Endothelial cell (in vitro differentiated cells): ENCODE data around the gene FGF16. TPM values are rescaled to one million over a fixed set of nuclear protein-coding genes. Genes with fewer than 3 reads are reported as not detected.
A peak's percentile ranks its signal among the peaks of the same experiment; 100 is the strongest.
"Not testable (repeated sequence)": the region's sequence is repeated elsewhere in the genome, so short reads cannot be mapped to it uniquely, and the experiment has no call there.

Source experiments
- DNase-seq: peaks from one replicate; pipeline ENCODE4 v3.0.0; 2021; ENCODE audit warnings: low spot score
- H3K27ac Mint-ChIP-seq: one replicate; pipeline ENCODE4 v1.8.0; 2021; ENCODE audit warnings: mixed read lengths, inconsistent platforms; ENCODE audit not compliant: unreplicated experiment
- H3K27me3 Mint-ChIP-seq: one replicate; pipeline ENCODE4 v1.8.0; 2021; ENCODE audit warnings: mild to moderate bottlenecking, moderate library complexity, mixed read lengths, inconsistent platforms; ENCODE audit not compliant: unreplicated experiment
- H3K36me3 Mint-ChIP-seq: one replicate; pipeline ENCODE4 v1.8.0; 2021; ENCODE audit warnings: mild to moderate bottlenecking, low read depth, mixed read lengths, inconsistent platforms; ENCODE audit not compliant: unreplicated experiment
- H3K4me1 Mint-ChIP-seq: one replicate; pipeline ENCODE4 v1.8.0; 2021; ENCODE audit warnings: mild to moderate bottlenecking, mixed read lengths, inconsistent platforms; ENCODE audit not compliant: unreplicated experiment
- H3K4me3 Mint-ChIP-seq: one replicate; pipeline ENCODE4 v1.8.0; 2021; ENCODE audit warnings: mild to moderate bottlenecking, mixed read lengths, inconsistent platforms; ENCODE audit not compliant: unreplicated experiment
- H3K9me3 Mint-ChIP-seq: one replicate; pipeline ENCODE4 v1.8.0; 2021; ENCODE audit warnings: mixed read lengths, inconsistent platforms; ENCODE audit not compliant: unreplicated experiment
- long read RNA-seq: library from polyadenylated mRNA; unstranded; transcript quantifications from one replicate; pipeline ENCODE4 v2.0.0, GENCODE V29; 2020; ENCODE audit not compliant: unreplicated experiment
- total RNA-seq: library from RNA; stranded (reverse); fragmentation: NEBNext Ultra II Directional; extraction: Animal tissue kit (Norgen Biotek cat#: 25700); gene quantifications from one replicate; pipeline ENCODE4 v1.2.1, GENCODE V29; 2021; ENCODE audit not compliant: unreplicated experiment
- TF ChIP-seq, protein P1 (sequence below): fragments of 200-600 bp; sonication (generic); IDR thresholded peaks from one replicate; pipeline ENCODE4 v1.5.0; 2021; ENCODE audit warnings: antibody characterized with exemption; ENCODE audit not compliant: unreplicated experiment

Gene FGF16
- 2.1 TPM for total RNA-seq
- long read RNA-seq: 0 reads

DNA sequence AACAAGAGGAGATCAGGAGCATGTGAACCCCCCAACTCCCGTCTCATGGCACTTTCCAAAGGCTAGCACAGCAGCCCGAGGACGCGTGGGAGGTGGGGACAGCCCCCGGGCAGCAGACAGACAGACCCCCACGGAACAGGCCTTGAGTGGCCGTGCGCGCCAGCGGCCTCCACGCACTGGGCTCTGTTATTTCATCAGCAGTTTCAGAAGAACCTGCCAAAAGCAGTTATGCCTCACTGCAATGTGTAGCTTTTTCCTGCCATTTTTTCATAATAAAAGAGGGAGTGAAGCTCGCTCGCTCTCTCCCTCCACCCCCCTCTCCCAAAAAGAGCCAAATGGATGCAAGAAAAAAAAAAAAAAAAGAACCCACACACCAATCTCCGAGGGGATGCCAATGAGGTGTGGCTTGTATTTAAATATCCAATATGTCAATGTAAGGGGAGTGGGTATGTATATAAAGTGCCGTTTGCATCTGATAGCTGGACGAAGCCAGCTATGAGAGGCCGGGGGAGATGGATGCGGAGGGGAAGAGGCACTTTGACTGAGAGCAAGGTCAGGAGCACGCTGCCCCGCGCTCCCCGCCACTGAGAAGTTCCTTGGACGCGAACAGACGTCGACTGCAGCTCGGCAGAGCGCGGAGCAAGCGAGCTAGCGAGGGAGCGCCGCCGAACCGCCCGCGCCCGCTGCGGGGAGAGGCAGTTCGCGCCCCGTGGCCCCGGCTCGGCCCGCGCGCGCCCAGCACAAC, at the start of gene FGF16:
Gene FGF16 (plus strand): TSS at position 482 of the 745 bp plus-strand sequence. CDS start 286 bp downstream, outside the sequence.
- peak within 1 kb of the TSS; percentile 86 for H3K4me3 Mint-ChIP-seq
- peaks cover 29% of the 10 kb centered on the region for H3K4me1 Mint-ChIP-seq
- TF ChIP-seq, protein P1, sequence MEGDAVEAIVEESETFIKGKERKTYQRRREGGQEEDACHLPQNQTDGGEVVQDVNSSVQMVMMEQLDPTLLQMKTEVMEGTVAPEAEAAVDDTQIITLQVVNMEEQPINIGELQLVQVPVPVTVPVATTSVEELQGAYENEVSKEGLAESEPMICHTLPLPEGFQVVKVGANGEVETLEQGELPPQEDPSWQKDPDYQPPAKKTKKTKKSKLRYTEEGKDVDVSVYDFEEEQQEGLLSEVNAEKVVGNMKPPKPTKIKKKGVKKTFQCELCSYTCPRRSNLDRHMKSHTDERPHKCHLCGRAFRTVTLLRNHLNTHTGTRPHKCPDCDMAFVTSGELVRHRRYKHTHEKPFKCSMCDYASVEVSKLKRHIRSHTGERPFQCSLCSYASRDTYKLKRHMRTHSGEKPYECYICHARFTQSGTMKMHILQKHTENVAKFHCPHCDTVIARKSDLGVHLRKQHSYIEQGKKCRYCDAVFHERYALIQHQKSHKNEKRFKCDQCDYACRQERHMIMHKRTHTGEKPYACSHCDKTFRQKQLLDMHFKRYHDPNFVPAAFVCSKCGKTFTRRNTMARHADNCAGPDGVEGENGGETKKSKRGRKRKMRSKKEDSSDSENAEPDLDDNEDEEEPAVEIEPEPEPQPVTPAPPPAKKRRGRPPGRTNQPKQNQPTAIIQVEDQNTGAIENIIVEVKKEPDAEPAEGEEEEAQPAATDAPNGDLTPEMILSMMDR: no peak
- peaks cover 3% of the 10 kb centered on the region for H3K27me3 Mint-ChIP-seq
- H3K9me3 Mint-ChIP-seq: no peaks in the 10 kb centered on the region
- peak; percentile 16 for DNase-seq
- no peaks in the 10 kb centered on the region for H3K36me3 Mint-ChIP-seq
- no peak within 1 kb of the TSS for H3K27ac Mint-ChIP-seq

DNA sequence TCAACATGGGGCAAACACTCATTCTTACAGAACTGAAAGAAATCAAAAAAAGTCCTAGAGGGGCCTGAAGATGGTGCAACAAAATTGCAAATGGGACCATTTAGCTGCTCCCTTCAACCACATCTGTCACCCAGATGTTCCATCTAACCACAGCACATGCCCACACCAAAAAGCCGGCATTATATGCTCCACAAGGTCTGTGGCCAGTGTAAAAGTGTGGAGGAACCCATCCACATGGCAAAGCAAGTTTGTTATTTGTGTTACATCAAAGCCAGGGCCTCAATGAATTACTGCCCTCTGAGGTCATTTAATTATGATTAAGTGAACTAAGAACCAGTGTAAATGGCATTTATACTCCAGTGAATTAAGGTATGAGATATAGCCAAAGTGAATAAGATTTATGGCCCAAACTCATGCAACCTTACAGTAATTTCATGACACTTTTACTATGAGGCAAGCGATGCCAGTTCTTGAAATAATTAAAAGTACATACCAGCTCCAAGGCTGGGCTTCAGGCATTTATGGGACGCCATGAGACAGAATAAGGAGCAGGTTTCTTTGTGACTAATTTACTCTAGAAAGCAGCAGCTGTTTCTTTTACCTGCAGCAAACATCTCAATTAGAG, 48.7 kb upstream of the FGF16 start:
- H3K4me3 Mint-ChIP-seq: no peak overlapping the region
- H3K36me3 Mint-ChIP-seq: no peaks in the 10 kb centered on the region
- no peaks in the 10 kb centered on the region for H3K9me3 Mint-ChIP-seq
- DNase-seq: no peak
- no peak overlapping the region for H3K27ac Mint-ChIP-seq
- TF ChIP-seq, protein P1: no peak
- no peaks in the 10 kb centered on the region for H3K4me1 Mint-ChIP-seq
- H3K27me3 Mint-ChIP-seq: no peaks in the 10 kb centered on the region

DNA sequence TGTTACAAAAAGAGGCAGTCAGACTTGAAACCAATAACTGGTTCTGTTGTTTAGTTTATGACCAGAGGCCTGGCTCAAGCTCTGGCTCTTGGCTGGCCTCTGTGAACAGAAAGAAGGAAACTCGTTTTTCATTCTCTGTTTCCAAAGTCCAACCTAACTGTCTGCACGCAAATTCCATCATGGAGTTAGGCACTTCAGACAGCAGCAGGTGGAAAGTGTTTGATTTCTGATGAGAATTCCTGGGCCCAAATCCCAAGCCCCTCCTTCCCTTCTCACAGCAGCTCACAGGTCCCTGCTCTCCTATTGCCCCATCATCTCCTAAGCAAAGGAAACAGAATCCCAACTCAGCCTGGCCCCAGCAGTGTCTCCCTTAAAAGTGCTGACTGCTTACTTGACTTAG, 42.8 kb upstream of the FGF16 start:
- Mint-ChIP-seq H3K4me3 (no peak overlapping the region), H3K9me3 (no peaks in the 10 kb centered on the region), H3K4me1 (no peaks in the 10 kb centered on the region), H3K36me3 (no peaks in the 10 kb centered on the region), H3K27me3 (peaks cover 3% of the 10 kb centered on the region), H3K27ac (no peak overlapping the region)
- TF ChIP-seq, protein P1: no peak
- no peak for DNase-seq

DNA sequence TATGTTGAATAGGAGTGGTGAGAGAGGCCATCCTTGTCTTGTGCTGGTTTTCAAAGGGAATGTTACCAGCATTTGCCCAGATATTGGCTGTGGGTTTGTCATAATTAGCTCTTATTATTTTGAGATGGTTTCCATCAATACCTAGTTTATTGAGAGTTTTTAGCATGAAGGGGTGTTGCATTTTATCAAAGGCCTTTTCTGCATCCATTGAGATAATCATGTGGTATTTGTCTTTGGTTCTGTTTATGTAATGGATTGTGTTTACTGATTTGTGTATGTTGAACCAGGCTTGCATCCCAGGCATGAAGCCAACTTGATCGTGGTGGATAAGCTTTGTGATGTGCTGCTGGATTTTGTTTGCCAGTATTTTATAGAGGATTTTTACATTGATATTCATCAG, 39.4 kb upstream of the FGF16 start:
- not testable (repeated sequence) for H3K27ac Mint-ChIP-seq, H3K27me3 Mint-ChIP-seq, H3K9me3 Mint-ChIP-seq, H3K4me1 Mint-ChIP-seq, H3K36me3 Mint-ChIP-seq, DNase-seq, H3K4me3 Mint-ChIP-seq

DNA sequence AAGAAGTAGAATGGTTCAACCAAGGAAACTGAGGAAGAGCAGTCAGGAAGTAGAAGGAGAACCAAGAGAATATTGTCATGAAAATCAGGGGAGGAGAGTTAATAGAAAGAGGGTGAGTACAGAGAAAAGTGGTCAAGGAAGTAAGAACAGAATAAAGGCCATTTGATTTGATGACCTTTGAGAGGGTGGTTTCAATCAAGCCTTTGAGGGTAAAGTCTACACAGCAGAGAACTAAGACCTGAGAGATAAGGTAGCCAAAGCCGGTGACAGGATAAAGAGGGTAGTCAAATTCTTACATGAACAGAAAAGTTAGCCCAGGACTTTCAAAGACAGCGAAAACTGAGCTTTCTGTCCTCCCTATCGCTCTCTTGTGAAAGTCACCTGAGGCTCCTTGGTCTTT, 34.6 kb upstream of the FGF16 start:
- Mint-ChIP-seq H3K36me3 (no peaks in the 10 kb centered on the region), H3K27me3 (peaks cover 4% of the 10 kb centered on the region), H3K4me3 (no peak overlapping the region), H3K4me1 (peaks cover 5% of the 10 kb centered on the region), H3K9me3 (no peaks in the 10 kb centered on the region), H3K27ac (no peak overlapping the region)
- DNase-seq: no peak
- TF ChIP-seq, protein P1: no peak
